ENCODE measurements around the gene ACAA2. TPM values are rescaled to one million over a fixed set of nuclear protein-coding genes. Genes with fewer than 3 reads are reported as not detected.

Gene ACAA2
- total and polyA plus RNA-seq, 9 donors, result 56.4 to 73.9 (median 66.9) TPM

DNA sequence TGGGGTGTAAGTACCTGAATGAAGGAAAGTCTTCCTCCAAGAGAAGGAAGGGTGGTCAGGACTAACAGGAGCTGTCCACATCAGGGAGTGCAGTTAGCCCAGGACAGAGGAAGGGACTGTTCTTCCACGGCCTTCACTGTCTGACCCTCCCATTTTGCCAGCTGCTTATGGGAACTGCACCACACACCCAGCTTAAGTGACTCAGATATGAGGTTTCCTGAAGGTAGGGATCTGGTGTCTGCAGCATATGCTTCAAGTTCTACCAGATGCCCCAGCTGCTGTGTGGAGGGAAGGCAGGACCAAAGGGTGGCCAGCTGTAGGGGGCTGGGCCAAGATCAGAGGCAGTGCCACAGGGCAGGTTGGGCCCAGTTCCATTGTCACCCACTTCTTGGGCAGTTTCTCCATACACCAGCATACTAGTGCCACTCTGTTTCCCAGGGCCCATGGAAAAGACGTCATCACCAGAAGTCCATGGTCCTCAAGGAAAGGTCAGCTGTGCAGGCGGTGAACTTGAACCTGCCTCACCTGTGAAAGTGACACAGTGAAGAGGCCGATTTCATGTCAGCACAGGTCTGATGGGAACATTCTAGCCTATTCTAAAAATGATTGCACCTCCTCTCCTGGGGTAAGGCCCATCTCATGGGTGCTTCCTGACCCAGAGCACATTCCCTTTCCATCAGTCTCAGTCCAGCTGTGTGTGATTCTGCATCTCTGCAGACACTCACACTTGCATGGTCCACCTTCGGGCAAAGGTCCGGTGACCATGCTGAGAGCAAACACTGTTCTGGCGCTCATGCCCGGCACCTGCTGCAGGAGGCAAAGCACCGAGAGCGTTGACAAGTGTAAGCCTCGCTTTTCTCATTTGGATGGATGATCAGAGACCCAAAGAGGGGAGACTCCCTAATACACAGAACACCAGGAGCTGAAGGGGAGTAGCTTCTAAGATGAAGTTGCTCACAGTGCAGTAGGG lies 68.0 kb downstream of the ACAA2 start:
- H3K27ac ChIP-seq (ENCODE audit: low read length), result no peak overlapping the region
- DNase-seq, result no peak
- no peaks in the 10 kb centered on the region for H3K27me3 ChIP-seq (ENCODE audit: control insufficient read depth, insufficient read depth, low read length)
- no peaks in the 10 kb centered on the region for H3K9me3 ChIP-seq (replicated peaks; ENCODE audit: control insufficient read depth, low read depth, low read length)
- no peaks in the 10 kb centered on the region for H3K36me3 ChIP-seq (ENCODE audit: control insufficient read depth, insufficient read depth, low read length)
- peaks cover 5% of the 10 kb centered on the region for H3K4me1 ChIP-seq (ENCODE audit: control insufficient read depth, insufficient read depth, low read length)
- no peak overlapping the region for H3K4me3 ChIP-seq (ENCODE audit: low read length)
- WGBS (ENCODE audit: insufficient coverage), result 93% methylated on average over 5 of the region's 11 CpGs

DNA sequence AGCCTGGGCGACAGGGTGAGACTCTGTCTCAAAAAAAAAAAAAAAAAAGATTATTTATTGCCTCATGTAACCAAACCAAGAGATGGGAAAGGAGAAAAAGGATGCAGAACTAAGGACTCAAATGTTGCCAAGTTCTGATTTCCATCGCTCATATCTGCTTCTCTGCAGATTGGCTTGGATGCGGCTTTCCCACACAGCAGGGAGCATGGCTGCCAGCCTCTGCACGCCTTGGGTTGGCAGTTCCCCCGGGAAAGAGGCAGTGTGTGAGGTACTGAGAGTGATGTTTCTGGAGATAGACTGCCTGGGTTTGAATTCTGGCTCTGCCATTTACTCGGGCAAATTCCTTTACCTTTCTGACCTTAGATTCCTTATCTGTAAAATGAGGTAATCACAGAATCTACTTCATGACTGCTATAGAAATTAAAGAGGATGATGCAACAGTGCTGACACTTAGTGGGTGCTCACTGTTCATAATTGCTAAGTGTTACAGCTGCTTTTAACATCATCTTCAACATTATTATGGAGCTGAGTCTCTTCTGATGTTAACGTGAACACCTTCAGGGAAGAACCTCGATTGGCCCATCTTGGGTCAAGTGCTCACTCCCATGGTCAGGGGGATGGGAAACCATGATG lies 68.8 kb downstream of the ACAA2 start:
- no peak for DNase-seq
- no peaks in the 10 kb centered on the region for H3K36me3 ChIP-seq (ENCODE audit: control insufficient read depth, insufficient read depth, low read length)
- H3K9me3 ChIP-seq (replicated peaks; ENCODE audit: control insufficient read depth, low read depth, low read length), result no peaks in the 10 kb centered on the region
- no peak overlapping the region for H3K4me3 ChIP-seq (ENCODE audit: low read length)
- whole genome bisulfite sequencing (ENCODE audit: insufficient coverage), result 80% methylated on average over 3 of the region's 8 CpGs
- H3K27ac ChIP-seq (ENCODE audit: low read length), result no peak overlapping the region
- no peaks in the 10 kb centered on the region for H3K27me3 ChIP-seq (ENCODE audit: control insufficient read depth, insufficient read depth, low read length)
- peaks cover 5% of the 10 kb centered on the region for H3K4me1 ChIP-seq (ENCODE audit: control insufficient read depth, insufficient read depth, low read length)

DNA sequence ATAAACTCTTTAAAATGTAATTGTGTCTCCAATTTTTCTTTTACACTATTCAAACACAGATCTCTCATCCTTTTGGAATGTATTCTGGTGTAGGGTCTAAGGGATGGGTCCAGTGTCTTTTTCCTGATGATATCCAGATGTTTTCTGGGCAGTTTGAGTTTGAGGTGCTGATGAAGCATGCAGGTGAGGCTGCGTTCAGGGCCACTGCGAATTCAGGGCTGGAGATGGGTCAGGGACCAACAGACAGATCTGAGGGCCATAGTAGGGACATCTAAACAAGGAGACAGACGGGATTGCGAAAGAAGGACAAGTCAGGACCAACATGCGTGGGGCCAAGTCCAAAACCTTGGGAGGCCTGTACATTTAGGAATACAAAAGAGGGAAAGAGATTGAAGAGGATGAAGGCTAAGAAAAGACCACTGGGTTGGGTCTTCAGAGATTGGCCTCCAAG lies 70.2 kb downstream of the ACAA2 start:
- H3K27me3 ChIP-seq (ENCODE audit: control insufficient read depth, insufficient read depth, low read length), result no peaks in the 10 kb centered on the region
- no peaks in the 10 kb centered on the region for H3K36me3 ChIP-seq (ENCODE audit: control insufficient read depth, insufficient read depth, low read length)
- peak; percentile 66 for DNase-seq
- no peaks in the 10 kb centered on the region for H3K9me3 ChIP-seq (replicated peaks; ENCODE audit: control insufficient read depth, low read depth, low read length)
- peaks cover 5% of the 10 kb centered on the region for H3K4me1 ChIP-seq (ENCODE audit: control insufficient read depth, insufficient read depth, low read length)
- no peak overlapping the region for H3K4me3 ChIP-seq (ENCODE audit: low read length)
- H3K27ac ChIP-seq (ENCODE audit: low read length), result peak overlapping the region; percentile 70
- WGBS (ENCODE audit: insufficient coverage), result 51% methylated on average over 5 of the region's 5 CpGs

DNA sequence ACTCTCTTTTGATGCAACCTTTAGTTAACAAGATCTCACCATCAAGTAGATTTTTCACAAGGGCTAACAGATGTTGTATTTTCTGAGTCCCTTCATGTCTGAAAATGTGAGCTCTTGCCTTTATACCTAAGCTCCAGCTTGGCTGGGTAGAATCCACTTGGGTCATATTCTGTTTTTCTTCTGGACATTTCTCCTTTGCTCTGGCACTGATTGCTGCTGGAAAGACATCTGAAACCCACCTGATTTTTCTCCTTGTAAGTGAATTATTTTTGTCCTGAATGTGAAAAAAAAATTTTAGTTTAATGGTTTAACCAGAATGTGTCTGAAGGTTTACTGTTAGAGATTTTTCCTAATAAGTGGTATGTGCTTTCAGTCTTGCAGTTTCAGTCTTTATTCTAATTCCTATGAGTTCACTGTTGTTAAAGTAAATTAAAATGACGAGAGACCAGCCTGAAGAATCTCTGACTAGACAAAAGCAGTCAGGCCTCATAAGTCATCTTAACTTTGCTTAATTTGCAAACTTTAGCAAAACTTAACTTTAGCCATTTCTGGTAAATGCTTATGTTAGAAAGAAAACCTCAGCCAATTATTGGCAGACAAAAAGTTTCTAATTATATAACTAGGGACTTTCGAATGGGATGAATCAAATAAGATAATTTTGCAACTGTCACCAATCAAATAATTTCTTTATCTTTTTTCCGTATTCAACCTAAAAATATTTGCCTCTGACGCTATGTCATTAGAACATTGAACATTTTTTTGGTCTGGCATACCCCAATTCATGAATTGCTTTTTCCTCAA lies 70.8 kb downstream of the ACAA2 start:
- H3K27me3 ChIP-seq (ENCODE audit: control insufficient read depth, insufficient read depth, low read length), result no peaks in the 10 kb centered on the region
- no peaks in the 10 kb centered on the region for H3K36me3 ChIP-seq (ENCODE audit: control insufficient read depth, insufficient read depth, low read length)
- peak overlapping the region; percentile 70 for H3K27ac ChIP-seq (ENCODE audit: low read length)
- H3K4me3 ChIP-seq (ENCODE audit: low read length), result no peak overlapping the region
- H3K4me1 ChIP-seq (ENCODE audit: control insufficient read depth, insufficient read depth, low read length), result peaks cover 5% of the 10 kb centered on the region
- H3K9me3 ChIP-seq (replicated peaks; ENCODE audit: control insufficient read depth, low read depth, low read length), result no peaks in the 10 kb centered on the region
- WGBS (ENCODE audit: insufficient coverage), result no CpG with 5 or more reads among the region's 4 CpGs
- peak; percentile 84 for DNase-seq

DNA sequence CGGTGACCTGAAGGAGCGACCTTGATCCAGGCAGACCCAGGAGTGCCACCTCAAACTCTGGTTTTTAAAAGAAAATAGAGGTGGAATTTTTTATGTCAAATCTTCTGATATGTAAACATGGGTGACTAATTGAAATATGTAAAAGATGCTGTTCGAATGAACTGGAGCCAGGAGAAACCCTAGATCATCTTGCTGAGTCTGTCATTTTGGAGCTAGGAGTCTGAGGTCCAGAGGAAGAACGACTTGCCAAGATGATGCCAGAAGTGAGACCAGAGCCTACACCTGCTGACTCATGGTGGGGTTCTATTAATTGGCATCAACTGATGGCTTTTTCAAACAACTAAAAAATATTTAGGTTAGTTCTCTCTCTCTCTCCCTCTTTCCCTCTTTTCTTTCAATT lies 74.1 kb downstream of the ACAA2 start:
- Histone ChIP-seq H3K36me3 (ENCODE audit: control insufficient read depth, insufficient read depth, low read length) (no peaks in the 10 kb centered on the region), H3K9me3 (replicated peaks; ENCODE audit: control insufficient read depth, low read depth, low read length) (no peaks in the 10 kb centered on the region), H3K4me3 (ENCODE audit: low read length) (no peak overlapping the region), H3K27ac (ENCODE audit: low read length) (no peak overlapping the region), H3K27me3 (ENCODE audit: control insufficient read depth, insufficient read depth, low read length) (no peaks in the 10 kb centered on the region), H3K4me1 (ENCODE audit: control insufficient read depth, insufficient read depth, low read length) (peaks cover 4% of the 10 kb centered on the region)
- WGBS (ENCODE audit: insufficient coverage), result 88% methylated on average over 4 of the region's 4 CpGs
- DNase-seq, result no peak

DNA sequence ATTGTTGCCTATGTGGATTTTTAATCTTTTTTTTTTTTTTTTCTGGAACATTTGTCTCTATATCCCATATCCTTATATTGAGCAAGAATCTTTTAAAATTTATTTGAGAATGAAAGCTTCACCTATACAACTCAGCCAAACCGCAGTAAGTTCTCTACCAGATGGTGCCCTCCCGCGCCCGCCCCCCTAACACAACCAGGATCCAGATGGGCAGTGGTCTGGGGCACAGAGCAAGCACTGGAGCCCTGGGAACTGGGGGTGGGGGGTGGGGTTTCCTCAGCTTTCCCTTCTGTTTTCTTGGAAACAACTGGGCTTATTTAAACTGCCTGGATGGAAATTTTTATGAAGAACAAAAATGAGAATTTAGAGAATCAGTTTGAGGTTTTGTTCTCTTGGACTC lies 74.6 kb downstream of the ACAA2 start:
- WGBS (ENCODE audit: insufficient coverage), result no CpG with 5 or more reads among the region's 4 CpGs
- Histone ChIP-seq H3K27me3 (ENCODE audit: control insufficient read depth, insufficient read depth, low read length) (no peaks in the 10 kb centered on the region), H3K9me3 (replicated peaks; ENCODE audit: control insufficient read depth, low read depth, low read length) (no peaks in the 10 kb centered on the region), H3K4me3 (ENCODE audit: low read length) (no peak overlapping the region), H3K27ac (ENCODE audit: low read length) (no peak overlapping the region), H3K36me3 (ENCODE audit: control insufficient read depth, insufficient read depth, low read length) (no peaks in the 10 kb centered on the region), H3K4me1 (ENCODE audit: control insufficient read depth, insufficient read depth, low read length) (peaks cover 4% of the 10 kb centered on the region)
- peak; percentile 56 for DNase-seq

DNA sequence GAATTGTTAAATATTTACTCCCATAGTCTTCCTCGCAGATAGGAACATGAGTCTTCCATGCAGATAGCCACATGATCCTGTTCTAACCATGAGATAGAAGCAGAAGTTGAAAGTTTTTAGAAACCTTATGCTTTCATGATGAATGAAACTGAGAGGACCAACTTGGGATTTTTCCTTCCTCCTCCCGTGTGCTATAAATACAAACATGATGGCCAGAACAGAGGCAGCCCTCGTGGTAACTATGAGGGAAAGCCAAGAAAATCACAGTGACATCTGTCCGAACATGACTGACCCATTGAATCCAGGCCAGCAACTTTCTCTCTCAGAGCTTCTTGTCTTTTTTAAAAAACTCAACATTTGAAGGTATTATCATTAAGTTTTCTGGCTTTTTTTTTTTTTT lies 78.5 kb downstream of the ACAA2 start:
- H3K36me3 ChIP-seq (ENCODE audit: control insufficient read depth, insufficient read depth, low read length), result no peaks in the 10 kb centered on the region
- H3K4me3 ChIP-seq (ENCODE audit: low read length), result no peak overlapping the region
- peaks cover 15% of the 10 kb centered on the region for H3K4me1 ChIP-seq (ENCODE audit: control insufficient read depth, insufficient read depth, low read length)
- WGBS (ENCODE audit: insufficient coverage), result 14% methylated on average over 1 of the region's 4 CpGs
- no peaks in the 10 kb centered on the region for H3K27me3 ChIP-seq (ENCODE audit: control insufficient read depth, insufficient read depth, low read length)
- H3K9me3 ChIP-seq (replicated peaks; ENCODE audit: control insufficient read depth, low read depth, low read length), result no peaks in the 10 kb centered on the region
- no peak overlapping the region for H3K27ac ChIP-seq (ENCODE audit: low read length)
- peak; percentile 40 for DNase-seq

DNA sequence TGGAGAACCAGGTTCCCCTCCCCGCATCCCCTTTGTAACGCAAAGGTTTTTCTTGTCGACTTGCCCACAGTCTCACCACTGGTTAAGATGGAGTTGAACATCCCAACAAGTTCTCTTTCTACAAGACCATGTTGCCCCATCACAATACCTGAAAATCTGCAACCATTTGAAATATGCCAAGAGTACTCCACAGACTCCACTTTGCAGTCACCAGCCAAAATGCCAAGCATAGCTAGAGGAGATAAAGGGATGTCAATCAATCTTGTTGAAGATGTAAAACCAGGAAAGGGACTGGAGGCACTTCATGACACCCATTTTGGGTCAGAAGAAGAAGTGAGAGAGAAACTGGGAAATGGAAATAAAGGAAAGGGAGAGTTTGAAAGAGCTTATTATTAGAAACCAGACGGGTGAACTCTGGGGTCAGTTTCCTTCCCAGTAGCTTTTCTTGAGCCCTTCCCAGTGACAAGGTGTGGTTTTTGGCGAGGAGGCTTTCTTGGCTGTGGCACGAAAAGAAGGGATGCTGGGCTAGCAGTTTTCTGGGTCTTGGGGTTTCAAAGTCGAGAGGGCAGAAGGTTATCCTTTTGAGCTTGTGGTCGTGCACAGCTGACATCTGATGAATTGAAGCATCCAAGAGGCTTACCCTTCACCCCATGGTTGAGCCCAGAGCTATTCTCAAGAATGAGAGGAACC lies 79.3 kb downstream of the ACAA2 start:
- WGBS (ENCODE audit: insufficient coverage), result 71% methylated on average over 8 of the region's 8 CpGs

DNA sequence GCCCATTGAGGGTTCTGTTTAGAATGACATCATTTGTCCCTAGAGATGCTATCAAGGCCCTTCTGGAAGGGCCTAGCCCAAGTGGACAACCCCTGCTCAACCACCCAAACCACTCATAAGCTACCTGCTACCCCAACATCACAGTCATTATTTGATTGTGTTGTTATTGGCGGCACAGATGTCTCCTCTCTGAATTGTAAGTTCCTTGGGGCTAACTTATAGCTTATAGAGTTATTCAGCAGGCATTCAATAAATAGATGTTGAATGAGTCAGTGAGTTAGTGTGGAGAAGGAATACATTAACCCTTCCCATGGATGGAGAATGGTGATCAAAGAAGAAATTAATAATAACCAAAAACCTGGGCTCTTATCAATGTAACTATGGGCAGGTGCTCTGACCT lies 80.0 kb downstream of the ACAA2 start:
- H3K4me1 ChIP-seq (ENCODE audit: control insufficient read depth, insufficient read depth, low read length), result peaks cover 20% of the 10 kb centered on the region
- H3K27me3 ChIP-seq (ENCODE audit: control insufficient read depth, insufficient read depth, low read length), result no peaks in the 10 kb centered on the region
- WGBS (ENCODE audit: insufficient coverage), result no CpG with 5 or more reads among the region's 1 CpG
- no peak overlapping the region for H3K4me3 ChIP-seq (ENCODE audit: low read length)
- DNase-seq, result no peak
- H3K9me3 ChIP-seq (replicated peaks; ENCODE audit: control insufficient read depth, low read depth, low read length), result no peaks in the 10 kb centered on the region
- H3K27ac ChIP-seq (ENCODE audit: low read length), result no peak overlapping the region
- H3K36me3 ChIP-seq (ENCODE audit: control insufficient read depth, insufficient read depth, low read length), result no peaks in the 10 kb centered on the region

More for the DNA sequence above, 79.3 kb downstream of the ACAA2 start:
- no peaks in the 10 kb centered on the region for H3K36me3 ChIP-seq (ENCODE audit: control insufficient read depth, insufficient read depth, low read length)
- no peak overlapping the region for H3K27ac ChIP-seq (ENCODE audit: low read length)
- no peaks in the 10 kb centered on the region for H3K27me3 ChIP-seq (ENCODE audit: control insufficient read depth, insufficient read depth, low read length)
- H3K4me1 ChIP-seq (ENCODE audit: control insufficient read depth, insufficient read depth, low read length), result peaks cover 20% of the 10 kb centered on the region
- H3K4me3 ChIP-seq (ENCODE audit: low read length), result no peak overlapping the region
- DNase-seq, result no peak
- H3K9me3 ChIP-seq (replicated peaks; ENCODE audit: control insufficient read depth, low read depth, low read length), result no peaks in the 10 kb centered on the region

Measured in muscle of leg (tissue), 11 donors.